Activated naive CD4-positive, alpha-beta T cell treated with anti-CD3 and anti-CD28 coated beads for 36 hours (primary cell): ENCODE results near the gene KIN. TPM values are rescaled to one million over a fixed set of nuclear protein-coding genes. Genes with fewer than 3 reads are reported as not detected.
A peak's percentile ranks its signal among the peaks of the same experiment; 100 is the strongest.
"Not testable (repeated sequence)": the region's sequence is repeated elsewhere in the genome, so short reads cannot be mapped to it uniquely, and the experiment has no call there.

Experiments used
- CTCF ChIA-PET: fragments of 350-600 bp; sonication (Branson Sonifier 250); formaldehyde crosslinking; loops from one replicate; lab custom pipeline; 2021; ENCODE audit warnings: antibody characterized with exemption; lab: Charles Lee
- DNase-seq: peaks from one replicate; pipeline ENCODE4 v3.0.0-alpha.2; 2020
- H3K27ac Mint-ChIP-seq: one replicate; pipeline ENCODE4 v1.8.0; 2021; ENCODE audit warnings: mild to moderate bottlenecking, mixed read lengths
- H3K27me3 Mint-ChIP-seq: one replicate; pipeline ENCODE4 v1.8.0; 2021; ENCODE audit warnings: low read depth, mixed read lengths
- H3K36me3 Mint-ChIP-seq: one replicate; pipeline ENCODE4 v1.8.0; 2021; ENCODE audit warnings: low read depth, mixed read lengths
- H3K4me1 Mint-ChIP-seq: one replicate; pipeline ENCODE4 v1.8.0; 2021; ENCODE audit warnings: low read depth, mixed read lengths
- H3K4me3 Mint-ChIP-seq: one replicate; pipeline ENCODE4 v1.8.0; 2021; ENCODE audit warnings: mild to moderate bottlenecking, moderate library complexity, mixed read lengths
- H3K9me3 Mint-ChIP-seq: one replicate; pipeline ENCODE4 v1.8.0; 2021; ENCODE audit warnings: mixed read lengths
- intact Hi-C: fragments of 100-400 bp; cut with micrococcal nuclease; formaldehyde crosslinking; loops from one replicate; pipeline ENCODE4 v1.15.1; 2023
- total RNA-seq, 2 experiments: library from RNA; stranded (reverse); gene quantifications; one replicate each; pipeline ENCODE4 v1.2.3, GENCODE V29; 2021

KIN gene
- total RNA-seq, 2 experiments from 2014 or later: 6.4 to 7.7 TPM

DNA sequence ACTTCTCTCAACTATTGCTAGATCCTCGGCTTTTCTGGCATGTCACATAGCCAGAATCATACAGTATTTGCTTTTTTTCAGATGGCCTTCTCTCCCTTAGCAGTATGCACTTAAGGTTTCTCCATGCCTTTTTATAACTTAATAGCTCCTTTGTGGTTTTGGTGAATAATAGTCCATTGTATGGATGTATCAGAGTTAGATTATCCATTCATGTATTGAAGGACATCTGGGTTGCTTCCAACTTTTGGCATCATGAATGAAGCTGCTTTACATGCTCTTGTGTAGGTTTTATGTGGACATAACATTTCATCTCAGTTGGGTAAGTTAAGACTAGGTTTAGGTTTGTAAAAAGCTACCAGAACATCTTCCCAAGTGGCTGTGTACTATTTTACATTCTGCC lies 4.7 kb upstream of the KIN start:
- DNase-seq: no peak
- intact Hi-C loops: no loop called here
- Mint-ChIP-seq H3K27ac (no peak overlapping the region), H3K9me3 (no peaks in the 10 kb centered on the region), H3K4me1 (peaks cover 70% of the 10 kb centered on the region), H3K27me3 (no peaks in the 10 kb centered on the region), H3K36me3 (peaks cover 37% of the 10 kb centered on the region), H3K4me3 (no peak overlapping the region)
- CTCF ChIA-PET: interaction anchor here (0.6 kb wide), 1 partner anchor 26 kb away, joined by 3 read pairs; no protein-coding TSS in a partner anchor

DNA sequence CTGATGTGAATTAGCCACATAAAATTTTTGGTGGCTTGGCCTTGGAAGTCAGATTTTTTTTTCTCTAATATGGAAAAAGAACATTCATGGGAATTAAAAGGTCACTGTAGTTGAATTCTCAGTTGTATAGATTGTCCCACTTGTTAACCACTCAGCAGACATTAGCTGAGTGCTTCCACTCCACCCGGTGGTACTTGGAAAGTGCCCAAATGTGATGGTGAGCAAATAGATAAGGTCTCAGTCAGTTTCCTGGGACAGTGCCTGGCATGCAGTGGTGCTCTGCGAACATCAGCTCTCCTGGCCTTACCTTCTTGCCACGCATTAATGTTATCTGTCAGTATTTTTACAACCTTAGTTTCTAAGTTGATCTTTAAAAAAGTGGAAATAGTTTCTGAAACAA lies 1.6 kb upstream of the KIN start:
- Mint-ChIP-seq H3K9me3 (no peaks in the 10 kb centered on the region), H3K4me3 (no peak overlapping the region), H3K27me3 (no peaks in the 10 kb centered on the region), H3K4me1 (peaks cover 65% of the 10 kb centered on the region), H3K36me3 (peaks cover 20% of the 10 kb centered on the region), H3K27ac (peak overlapping the region; percentile 11)
- intact Hi-C loops: loop anchor here (2.0 kb wide), 1 partner anchor 311 kb away; no protein-coding TSS in a partner anchor
- CTCF ChIA-PET: no interaction called here
- no peak for DNase-seq

DNA sequence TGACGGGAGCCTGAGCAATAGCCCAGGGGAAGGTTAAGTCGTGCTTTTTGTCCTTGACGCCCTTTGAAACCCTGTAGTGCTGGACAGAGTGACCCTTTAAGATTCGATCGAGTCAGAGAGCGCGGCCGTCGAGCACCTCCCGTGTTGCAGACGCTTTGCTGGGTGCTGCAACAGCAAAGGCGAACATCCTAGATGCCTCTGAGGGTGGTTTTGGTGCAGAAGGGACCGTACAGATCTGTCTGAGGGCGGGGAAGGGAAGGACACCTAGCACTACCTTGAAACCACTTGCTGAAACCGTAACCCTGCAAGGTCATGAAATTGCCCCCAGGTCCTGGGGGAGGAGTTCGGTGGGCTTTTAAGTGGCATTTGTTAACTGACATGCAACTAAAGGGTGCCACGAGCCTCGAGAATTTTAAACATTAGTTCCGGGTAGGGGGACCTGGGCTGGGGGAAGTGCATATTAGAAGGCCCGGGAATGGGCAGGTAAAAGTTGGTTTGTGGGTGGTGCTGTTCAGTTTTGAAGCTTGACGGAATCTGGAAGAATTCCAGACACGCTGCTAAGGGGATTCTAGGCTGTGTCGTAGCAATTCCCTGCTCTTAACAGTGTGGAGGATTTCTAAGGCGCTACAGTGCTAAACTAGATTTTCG lies 970 bp upstream of the KIN start:
- Mint-ChIP-seq H3K36me3 (peaks cover 20% of the 10 kb centered on the region), H3K9me3 (no peaks in the 10 kb centered on the region), H3K27me3 (no peaks in the 10 kb centered on the region), H3K27ac (no peak overlapping the region), H3K4me1 (peaks cover 62% of the 10 kb centered on the region), H3K4me3 (no peak overlapping the region)
- intact Hi-C loops: loop anchor here (1.0 to 2.0 kb wide), 3 partner anchors 30 to 310 kb away; partner anchors contain the start of genes GATA3 and TAF3
- no peak for DNase-seq
- CTCF ChIA-PET: interaction anchor here (1.3 kb wide), 1 partner anchor 263 kb away, joined by 5 read pairs; no protein-coding TSS in a partner anchor

DNA sequence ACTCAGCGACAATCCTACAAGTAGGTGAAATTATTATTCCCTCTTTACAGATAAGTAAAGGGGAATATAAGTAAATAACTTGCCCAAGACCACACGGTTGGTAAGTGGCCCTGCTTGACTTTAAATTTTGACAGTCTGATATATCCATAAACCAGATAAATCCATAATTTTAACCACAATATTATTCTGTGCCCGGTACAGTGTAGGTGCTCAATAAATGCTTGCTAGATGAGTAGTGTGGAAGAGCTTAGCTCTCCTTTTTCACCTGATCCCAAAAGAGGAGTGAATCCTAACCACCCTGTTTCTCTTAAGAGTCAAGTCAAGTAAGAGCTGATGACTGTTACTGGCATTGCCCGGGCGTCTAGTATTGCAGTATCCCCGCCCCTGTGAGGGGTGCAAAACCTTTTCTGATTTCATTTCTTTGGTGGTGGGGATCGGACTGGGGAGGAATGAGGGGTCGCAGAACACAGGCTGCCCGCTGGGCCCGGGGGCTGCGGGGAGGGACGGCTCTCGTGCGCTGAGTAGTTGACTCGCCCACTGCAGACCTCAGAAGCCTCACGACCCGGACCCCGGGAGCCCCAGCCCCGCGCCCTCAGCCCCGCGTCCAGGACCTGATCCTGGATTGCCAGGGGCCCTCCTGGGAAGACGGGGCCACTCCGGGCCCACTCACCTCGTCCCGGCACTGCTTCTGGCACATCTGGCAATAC lies 490 bp downstream of the KIN start:
- peak; percentile 49 for DNase-seq
- CTCF ChIA-PET: interaction anchor here (1.3 kb wide), 1 partner anchor 262 kb away, joined by 5 read pairs; no protein-coding TSS in a partner anchor
- H3K9me3 Mint-ChIP-seq: no peaks in the 10 kb centered on the region
- H3K4me1 Mint-ChIP-seq: peaks cover 56% of the 10 kb centered on the region
- H3K4me3 Mint-ChIP-seq: no peak overlapping the region
- no peaks in the 10 kb centered on the region for H3K27me3 Mint-ChIP-seq
- intact Hi-C loops: no loop called here
- no peak overlapping the region for H3K27ac Mint-ChIP-seq
- H3K36me3 Mint-ChIP-seq: peaks cover 15% of the 10 kb centered on the region

DNA sequence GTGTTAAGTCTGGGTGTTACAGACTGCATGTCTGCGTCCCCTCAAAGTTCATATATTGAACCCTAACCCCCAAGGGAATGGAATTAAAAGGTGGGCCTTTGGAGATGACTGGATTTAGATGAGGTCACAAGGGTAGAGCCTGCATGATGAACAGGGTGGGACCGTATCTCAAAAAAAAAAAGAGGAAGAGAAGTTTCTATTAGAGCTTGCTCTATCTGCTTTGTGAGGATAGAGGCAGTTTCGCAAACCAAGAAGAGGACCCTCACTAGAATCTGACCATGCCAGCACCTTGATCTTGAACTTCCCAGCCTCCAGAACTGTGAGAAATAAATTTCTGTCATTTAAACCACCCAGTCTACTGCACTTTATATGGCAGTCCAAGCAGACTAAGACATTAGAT lies 1.4 kb downstream of the KIN start:
- CTCF ChIA-PET: no interaction called here
- intact Hi-C loops: no loop called here
- Mint-ChIP-seq H3K27ac (no peak overlapping the region), H3K4me3 (no peak overlapping the region), H3K27me3 (no peaks in the 10 kb centered on the region), H3K9me3 (no peaks in the 10 kb centered on the region), H3K4me1 (peaks cover 47% of the 10 kb centered on the region), H3K36me3 (peaks cover 11% of the 10 kb centered on the region)
- no peak for DNase-seq

DNA sequence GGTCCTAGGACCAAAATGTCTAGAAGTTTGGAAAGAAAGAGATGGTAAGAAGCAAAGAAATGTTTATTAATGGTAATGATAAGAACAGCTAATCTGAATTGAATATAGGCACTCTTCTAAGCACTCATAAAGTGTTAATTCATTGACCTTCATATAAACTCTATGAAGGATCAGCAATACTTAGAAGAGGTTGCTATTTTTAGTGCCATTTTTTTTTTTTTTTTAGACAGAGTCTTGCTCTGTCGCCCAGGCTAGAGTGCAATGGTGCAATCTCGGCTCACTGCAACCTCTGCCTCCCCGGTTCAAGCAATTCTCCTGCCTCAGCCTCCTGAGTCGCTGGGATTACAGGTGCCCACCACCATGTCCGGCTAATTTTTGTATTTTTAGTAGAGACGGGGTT lies 5.6 kb downstream of the KIN start:
- DNase-seq, intact Hi-C loops, H3K27me3 Mint-ChIP-seq, H3K27ac Mint-ChIP-seq, CTCF ChIA-PET, H3K9me3 Mint-ChIP-seq, H3K4me3 Mint-ChIP-seq: not testable (repeated sequence)
- Mint-ChIP-seq H3K4me1 (peaks cover 23% of the 10 kb centered on the region), H3K36me3 (peaks cover 30% of the 10 kb centered on the region)

DNA sequence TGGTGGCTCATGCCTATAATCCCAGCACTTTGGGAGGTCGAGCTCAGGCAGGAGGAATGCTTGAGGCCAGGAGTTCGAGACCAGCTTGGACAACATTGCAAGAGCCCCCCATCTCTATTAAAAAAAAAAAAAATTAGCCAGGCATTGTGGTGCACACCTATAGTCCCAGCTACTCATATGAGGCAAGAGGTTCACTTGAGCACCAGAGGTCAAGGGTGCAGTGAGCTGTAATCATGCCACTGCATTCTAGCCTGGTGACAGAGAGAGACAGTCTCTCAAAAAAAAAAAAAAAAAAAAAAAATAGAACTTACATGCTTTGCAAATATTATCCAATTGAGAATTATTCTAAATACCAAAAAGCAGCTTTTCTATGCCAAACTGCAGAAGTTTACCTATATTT lies 11.0 kb downstream of the KIN start:
- CTCF ChIA-PET: interaction anchor here (0.6 kb wide), 1 partner anchor 41 kb away, joined by 4 read pairs; no protein-coding TSS in a partner anchor
- H3K36me3 Mint-ChIP-seq: peaks cover 45% of the 10 kb centered on the region
- H3K27ac Mint-ChIP-seq: no peak overlapping the region
- H3K9me3 Mint-ChIP-seq: no peaks in the 10 kb centered on the region
- H3K4me3 Mint-ChIP-seq: no peak overlapping the region
- DNase-seq: no peak
- no peaks in the 10 kb centered on the region for H3K27me3 Mint-ChIP-seq
- H3K4me1 Mint-ChIP-seq: peaks cover 2% of the 10 kb centered on the region
- intact Hi-C loops: no loop called here

DNA sequence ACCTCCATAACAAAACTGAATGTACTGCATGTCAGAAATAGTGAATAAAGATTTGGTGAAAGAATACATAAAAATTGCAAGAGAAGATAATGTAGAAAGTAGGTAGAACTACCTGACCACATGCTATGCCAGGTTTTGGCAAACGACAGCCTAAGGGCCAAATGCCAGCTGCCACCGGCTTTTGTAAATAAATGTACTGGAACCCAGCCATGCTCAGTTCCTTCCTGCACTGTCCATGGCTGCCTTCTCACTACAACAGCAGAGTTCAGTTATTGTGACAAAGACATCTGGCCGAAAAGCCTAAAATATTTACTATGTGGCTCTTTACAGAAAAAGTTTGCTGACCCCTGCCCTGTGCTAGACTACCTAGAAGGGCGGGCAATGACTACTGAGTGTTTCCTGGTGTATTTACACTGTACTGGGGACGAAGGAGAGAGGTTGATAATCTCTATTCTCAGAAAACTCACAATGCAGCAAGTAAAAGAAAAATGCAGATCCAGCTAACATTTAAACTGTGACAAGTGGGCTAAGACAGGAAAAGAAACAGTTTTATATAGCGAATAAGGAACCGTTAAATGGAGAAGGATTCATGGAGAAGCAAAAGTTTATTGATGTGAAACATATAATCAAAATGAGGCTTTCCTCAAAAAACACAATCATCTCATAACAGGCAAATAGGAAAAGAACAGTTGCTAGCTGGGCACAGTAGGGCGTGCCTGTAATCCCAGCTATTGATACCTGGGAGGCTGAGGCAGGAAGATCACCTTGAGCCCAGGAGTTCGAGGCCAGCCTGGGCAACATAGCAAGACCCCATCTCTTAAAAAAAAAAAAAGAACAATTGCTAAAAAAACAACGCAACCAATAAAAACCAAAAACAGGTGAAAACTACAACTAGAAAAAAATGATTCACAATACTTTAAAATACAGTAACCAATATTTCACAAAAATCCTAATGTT lies 13.7 kb downstream of the KIN start:
- CTCF ChIA-PET: interaction anchor here (0.7 kb wide), 1 partner anchor 86 kb away, joined by 3 read pairs; no protein-coding TSS in a partner anchor
- H3K27ac Mint-ChIP-seq: no peak overlapping the region

DNA sequence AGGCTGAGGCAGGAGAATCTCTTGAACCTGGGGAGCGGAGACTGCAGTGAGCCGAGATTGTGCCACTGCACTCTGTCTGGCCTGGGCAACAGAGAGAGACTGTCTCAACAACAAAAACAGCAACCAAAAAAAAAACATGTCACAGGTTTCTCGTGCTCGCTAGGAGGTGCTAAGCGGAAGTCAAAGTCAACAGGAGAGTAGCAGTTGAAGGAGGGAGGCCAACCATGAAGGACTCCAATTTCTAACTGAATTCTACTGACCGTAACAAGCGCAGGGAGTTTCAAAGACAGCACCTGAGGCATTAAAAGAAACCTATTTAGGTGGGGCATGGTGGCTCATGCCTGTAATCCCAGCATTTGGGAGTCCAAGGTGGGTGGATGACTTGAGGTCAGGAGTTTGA lies 19.4 kb downstream of the KIN start:
- no peaks in the 10 kb centered on the region for H3K9me3 Mint-ChIP-seq
- intact Hi-C loops: no loop called here
- CTCF ChIA-PET: no interaction called here
- no peaks in the 10 kb centered on the region for H3K4me1 Mint-ChIP-seq
- no peaks in the 10 kb centered on the region for H3K27me3 Mint-ChIP-seq
- H3K27ac Mint-ChIP-seq: no peak overlapping the region
- DNase-seq: no peak
- H3K36me3 Mint-ChIP-seq: peaks cover 27% of the 10 kb centered on the region
- no peak overlapping the region for H3K4me3 Mint-ChIP-seq

More for the DNA sequence above, 13.7 kb downstream of the KIN start:
- peaks cover 35% of the 10 kb centered on the region for H3K36me3 Mint-ChIP-seq
- H3K9me3 Mint-ChIP-seq: no peaks in the 10 kb centered on the region
- intact Hi-C loops: no loop called here
- H3K27me3 Mint-ChIP-seq: no peaks in the 10 kb centered on the region
- no peak overlapping the region for H3K4me3 Mint-ChIP-seq
- H3K4me1 Mint-ChIP-seq: no peaks in the 10 kb centered on the region
- no peak for DNase-seq

DNA sequence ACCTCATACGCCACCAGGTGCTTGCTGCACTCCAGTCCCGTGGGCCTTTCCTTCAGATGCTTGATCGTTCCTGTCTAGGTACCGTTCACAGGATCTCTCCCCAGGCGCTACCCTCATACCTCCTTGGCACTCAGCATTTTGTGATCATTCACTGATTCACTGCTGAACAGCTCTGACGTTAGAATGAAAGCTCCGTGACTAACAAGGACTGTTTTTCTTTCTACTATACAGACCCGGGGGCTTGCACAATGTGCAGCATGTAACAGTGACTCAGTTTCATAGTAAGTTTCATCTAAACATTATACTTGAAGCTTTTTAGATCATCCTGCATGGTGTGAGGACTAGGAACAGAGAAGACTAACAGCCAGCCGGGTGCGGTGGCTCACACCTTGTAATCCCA lies 20.6 kb downstream of the KIN start:
- CTCF ChIA-PET: no interaction called here
- Mint-ChIP-seq H3K4me3 (no peak overlapping the region), H3K27ac (no peak overlapping the region), H3K4me1 (no peaks in the 10 kb centered on the region), H3K27me3 (no peaks in the 10 kb centered on the region), H3K36me3 (peaks cover 28% of the 10 kb centered on the region), H3K9me3 (no peaks in the 10 kb centered on the region)
- DNase-seq: no peak
- intact Hi-C loops: no loop called here

DNA sequence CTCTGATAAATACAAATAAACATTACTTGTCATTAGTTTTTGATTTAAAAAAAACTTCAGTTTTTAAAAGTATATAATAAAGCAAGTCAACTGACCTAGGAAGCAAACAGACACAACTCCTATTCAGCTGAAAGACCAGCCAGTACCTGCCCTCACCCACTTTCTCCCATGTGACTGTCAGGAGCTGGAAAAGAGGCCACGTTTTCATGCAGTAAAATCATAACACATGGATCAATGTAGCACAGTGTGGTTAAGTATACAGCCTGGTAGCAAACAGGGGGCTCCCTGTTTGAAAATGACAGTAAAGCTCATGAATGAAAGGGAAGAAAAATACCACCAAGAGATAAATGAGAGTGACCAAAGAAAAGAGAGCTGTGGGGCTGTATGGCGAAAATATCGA lies 21.6 kb downstream of the KIN start:
- intact Hi-C loops: no loop called here
- no peak overlapping the region for H3K4me3 Mint-ChIP-seq
- CTCF ChIA-PET: no interaction called here
- DNase-seq: no peak
- H3K36me3 Mint-ChIP-seq: peaks cover 28% of the 10 kb centered on the region
- H3K9me3 Mint-ChIP-seq: no peaks in the 10 kb centered on the region
- no peaks in the 10 kb centered on the region for H3K4me1 Mint-ChIP-seq
- no peaks in the 10 kb centered on the region for H3K27me3 Mint-ChIP-seq
- H3K27ac Mint-ChIP-seq: no peak overlapping the region

DNA sequence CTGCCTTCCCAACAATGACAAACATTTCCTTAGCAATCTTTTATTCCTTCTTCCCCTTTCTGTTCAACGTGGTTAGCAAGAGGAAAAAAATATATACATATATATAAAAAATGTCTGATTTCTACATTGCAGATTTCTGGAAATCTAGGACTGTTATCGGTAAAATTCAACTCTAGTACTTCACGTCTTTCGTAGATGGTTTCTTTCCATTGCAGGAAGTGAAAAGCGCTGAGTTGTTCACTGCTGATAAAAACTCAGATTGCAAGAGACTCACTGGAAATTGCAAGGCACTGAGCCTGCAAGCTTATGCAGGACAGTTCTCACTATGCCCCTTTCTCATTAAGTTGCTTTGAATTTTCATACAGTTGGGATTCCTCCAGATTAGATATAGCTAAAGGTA lies 23.9 kb downstream of the KIN start:
- intact Hi-C loops: no loop called here
- H3K4me1 Mint-ChIP-seq: no peaks in the 10 kb centered on the region
- no peaks in the 10 kb centered on the region for H3K27me3 Mint-ChIP-seq
- no peak overlapping the region for H3K4me3 Mint-ChIP-seq
- no peaks in the 10 kb centered on the region for H3K9me3 Mint-ChIP-seq
- no peak overlapping the region for H3K27ac Mint-ChIP-seq
- no peak for DNase-seq
- CTCF ChIA-PET: interaction anchor here (1.3 kb wide), 1 partner anchor 238 kb away, joined by 4 read pairs; no protein-coding TSS in a partner anchor
- H3K36me3 Mint-ChIP-seq: peaks cover 32% of the 10 kb centered on the region
